Ishikawa (cell line): ENCODE data around the gene KRT36.

Experiments used
- CEBPB ChIP-seq: IDR thresholded peaks from 2 replicates; pipeline ENCODE4 v1.6.1; 2012
- CREB1 ChIP-seq: IDR thresholded peaks from 2 replicates; pipeline ENCODE4 v1.6.1; 2012; ENCODE audit warnings: low read depth
- EGR1 ChIP-seq: IDR thresholded peaks from 2 replicates; pipeline ENCODE4 v1.6.1; 2012
- EP300 ChIP-seq: IDR thresholded peaks from 2 replicates; pipeline ENCODE4 v1.6.1; 2012; ENCODE audit warnings: borderline replicate concordance
- FOXM1 ChIP-seq: IDR thresholded peaks from 2 replicates; pipeline ENCODE4 v1.6.1; 2012; ENCODE audit warnings: low read depth, borderline replicate concordance
- MAX ChIP-seq: IDR thresholded peaks from 2 replicates; pipeline ENCODE4 v1.6.1; 2012
- NFIC ChIP-seq: IDR thresholded peaks from 2 replicates; pipeline ENCODE4 v1.6.1; 2012
- RAD21 ChIP-seq: IDR thresholded peaks from 2 replicates; pipeline ENCODE4 v1.6.1; 2012; ENCODE audit warnings: low read depth
- REST ChIP-seq: IDR thresholded peaks from 2 replicates; pipeline ENCODE4 v1.6.1; 2012; ENCODE audit warnings: low read depth, mild to moderate bottlenecking
- TAF1 ChIP-seq: IDR thresholded peaks from 2 replicates; pipeline ENCODE4 v1.6.1; 2012; ENCODE audit warnings: low read depth, mild to moderate bottlenecking
- TCF12 ChIP-seq: IDR thresholded peaks from 2 replicates; pipeline ENCODE4 v1.6.1; 2012; ENCODE audit warnings: low read depth
- TEAD4 ChIP-seq: IDR thresholded peaks from 2 replicates; pipeline ENCODE4 v1.6.1; 2012
- USF1 ChIP-seq: IDR thresholded peaks from 2 replicates; pipeline ENCODE4 v1.6.1; 2012
- YY1 ChIP-seq: IDR thresholded peaks from 2 replicates; pipeline ENCODE4 v1.6.1; 2012; ENCODE audit warnings: low read depth
- ZBTB7A ChIP-seq: IDR thresholded peaks from 2 replicates; pipeline ENCODE4 v1.6.1; 2012; ENCODE audit warnings: low read depth

Gene KRT36

GRCh38 chr17:41519501-41520224 lies 30.0 kb upstream of the KRT36 start:
- TF ChIP-seq NFIC = 0 out of 2 replicates have a peak, but pooled peaks have one; percentile 36
- no peak for TF ChIP-seq TAF1
- no peak for TF ChIP-seq CREB1
- no peak for TF ChIP-seq YY1

- TF ChIP-seq MAX (no peak), CEBPB (no peak), FOXM1 (no peak), NFIC (no peak), ZBTB7A (no peak), YY1 (no peak), EGR1 (no peak), CREB1 (no peak), RAD21 (no peak), USF1 (no peak), REST (no peak), TCF12 (no peak)
These were observed 29.2 kb upstream of the KRT36 start, which contains the start of gene KRT15 for GRCh38 chr17:41518789-41519449. Gene KRT15, minus strand, starts transcription at chr17:41518890. Its CDS starts 63 bp downstream, at chr17:41518827.

GRCh38 chr17:41518031-41518430 lies 28.3 kb upstream of the KRT36 start:
- no peak for TF ChIP-seq REST

- TF ChIP-seq NFIC (peak; percentile 65), TAF1 (no peak)
These were observed 27.1 kb upstream of the KRT36 start for GRCh38 chr17:41516830-41517283.

GRCh38 chr17:41516147-41516829 lies 26.6 kb upstream of the KRT36 start:
- TF ChIP-seq EGR1 (no peak), USF1 (no peak), NFIC (no peak), TEAD4 (no peak), FOXM1 (no peak), ZBTB7A (no peak), CREB1 (no peak), CEBPB (no peak), EP300 (no peak), YY1 (no peak), REST (no peak), TCF12 (no peak), TAF1 (no peak), MAX (no peak), RAD21 (no peak)
